ENCODE results near the gene RSF1.

GRCh38 chr11:77723024-77723423 lies 97.5 kb downstream of the RSF1 start:
- TF ChIP-seq, protein P1, sequence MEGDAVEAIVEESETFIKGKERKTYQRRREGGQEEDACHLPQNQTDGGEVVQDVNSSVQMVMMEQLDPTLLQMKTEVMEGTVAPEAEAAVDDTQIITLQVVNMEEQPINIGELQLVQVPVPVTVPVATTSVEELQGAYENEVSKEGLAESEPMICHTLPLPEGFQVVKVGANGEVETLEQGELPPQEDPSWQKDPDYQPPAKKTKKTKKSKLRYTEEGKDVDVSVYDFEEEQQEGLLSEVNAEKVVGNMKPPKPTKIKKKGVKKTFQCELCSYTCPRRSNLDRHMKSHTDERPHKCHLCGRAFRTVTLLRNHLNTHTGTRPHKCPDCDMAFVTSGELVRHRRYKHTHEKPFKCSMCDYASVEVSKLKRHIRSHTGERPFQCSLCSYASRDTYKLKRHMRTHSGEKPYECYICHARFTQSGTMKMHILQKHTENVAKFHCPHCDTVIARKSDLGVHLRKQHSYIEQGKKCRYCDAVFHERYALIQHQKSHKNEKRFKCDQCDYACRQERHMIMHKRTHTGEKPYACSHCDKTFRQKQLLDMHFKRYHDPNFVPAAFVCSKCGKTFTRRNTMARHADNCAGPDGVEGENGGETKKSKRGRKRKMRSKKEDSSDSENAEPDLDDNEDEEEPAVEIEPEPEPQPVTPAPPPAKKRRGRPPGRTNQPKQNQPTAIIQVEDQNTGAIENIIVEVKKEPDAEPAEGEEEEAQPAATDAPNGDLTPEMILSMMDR (IDR thresholded peaks at IDR 0.05): no peak
- TF ChIP-seq POLR2A (IDR thresholded peaks at IDR 0.05): no peak

Measured in uterus (tissue), 2 donors.